Measurements from ENCODE around the gene FAXC. TPM values are rescaled to one million over a fixed set of nuclear protein-coding genes. Genes with fewer than 3 reads are reported as not detected.

Gene FAXC
- total and polyA plus RNA-seq, 2 of the 8 experiments (the other 6 are each of a cell fraction or from before 2014, with no cell fraction given) = 23.2 to 29.8 TPM

DNA sequence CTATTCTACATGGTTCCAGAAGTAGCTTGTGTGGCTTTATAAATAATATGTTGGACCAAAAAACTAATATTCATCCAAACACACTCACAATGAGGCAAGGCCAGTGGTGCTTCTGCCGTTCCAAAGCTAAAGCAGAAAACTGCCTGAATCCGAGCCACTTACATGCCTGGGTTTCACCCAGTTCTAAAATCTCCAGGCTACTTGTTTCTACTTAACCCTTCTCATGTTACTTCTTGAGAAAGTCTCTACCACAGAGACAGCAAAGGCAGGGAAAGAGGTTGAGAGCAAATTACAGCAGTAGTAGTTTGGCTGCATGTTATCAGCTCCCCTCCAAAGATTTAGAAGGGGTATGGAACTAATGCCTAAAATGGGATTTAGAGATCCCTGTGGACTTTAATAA, 62.0 kb downstream of the FAXC start:
- CTCF ChIA-PET (ENCODE audit: partially characterized antibody) = interaction anchor here (0.9 to 1.6 kb wide), 4 partner anchors 9 to 45 kb away, joined by 3 to 9 read pairs (median 5); no protein-coding TSS in a partner anchor
- WGBS, 2 experiments (ENCODE audit: extremely low coverage in 1 of 2, insufficient coverage in 1 of 2, insufficient read length in 1 of 2, insufficient replicate concordance in 2 of 2, low coverage in 1 of 2, low lambda C conversion rate in 2 of 2, missing lambda C conversion rate in 1 of 2) = 89% methylated on average over 2 of the region's 2 CpGs; no CpG with 5 or more reads in 1 of the 2 experiments
- FAIRE-seq = no peak
- TF ChIP-seq ATF3 (IDR thresholded peaks at IDR 0.05; ENCODE audit: insufficient read depth, low read depth, low read length) (no peak), BACH1 (IDR thresholded peaks at IDR 0.05; ENCODE audit: low read length) (no peak), TAF7 (optimal IDR thresholded peaks at IDR 0.05; ENCODE audit: borderline replicate concordance, low read depth, low read length) (no peak), TEAD4 (IDR thresholded peaks at IDR 0.05; ENCODE audit: low read depth, low read length) (no peak), RBBP5 (IDR thresholded peaks at IDR 0.05; ENCODE audit: borderline replicate concordance, low read depth, low read length) (no peak), RAD21 (IDR thresholded peaks at IDR 0.05 in 1 of 2, conservative IDR thresholded peaks at IDR 0.05 in 1 of 2; ENCODE audit: low read depth in 2 of 2, low read length in 2 of 2) (no peak), FOSL1 (IDR thresholded peaks at IDR 0.05; ENCODE audit: insufficient read depth, low read depth, low read length) (no peak), SIX5 (IDR thresholded peaks at IDR 0.05; ENCODE audit: low read depth, low read length) (no peak), BRCA1 (IDR thresholded peaks at IDR 0.05; ENCODE audit: low read depth, low read length) (no peak), MAFK (IDR thresholded peaks at IDR 0.05; ENCODE audit: low read depth, low read length) (no peak), ASH2L (IDR thresholded peaks at IDR 0.05; ENCODE audit: low read length) (no peak), HDAC2 (IDR thresholded peaks at IDR 0.05; ENCODE audit: borderline replicate concordance in 1 of 2, low read depth in 2 of 2, low read length in 2 of 2) (no peak), SIRT6 (IDR thresholded peaks at IDR 0.05; ENCODE audit: low read length) (no peak), YY1 (IDR thresholded peaks at IDR 0.05; ENCODE audit: low read depth, low read length) (no peak)

More for the DNA sequence above, 62.0 kb downstream of the FAXC start:
- no peak overlapping the region for H4K91ac ChIP-seq (replicated peaks; ENCODE audit: insufficient read length, low read length)
- H3K4me3 ChIP-seq (ENCODE audit: extremely low read depth in 1 of 4, insufficient read depth in 2 of 4, low read depth in 3 of 4, low read length in 4 of 4) = no peak overlapping the region
- H2BK15ac ChIP-seq (ENCODE audit: low read length) = no peak overlapping the region
- no peak overlapping the region for H2AK5ac ChIP-seq (ENCODE audit: low read depth, low read length)
- H3K4ac ChIP-seq (replicated peaks; ENCODE audit: insufficient read length, low read depth, low read length) = no peak overlapping the region
- H2BK12ac ChIP-seq (ENCODE audit: low read depth, low read length) = no peak overlapping the region
- H3K4me2 ChIP-seq (ENCODE audit: insufficient read depth in 1 of 2, low read depth in 2 of 2, low read length in 2 of 2) = no peak overlapping the region
- 0 out of 4 replicates have a peak, but pooled peaks cover 0 to 2% of the 10 kb centered on the region in 2 experiments for H3K79me2 ChIP-seq (ENCODE audit: control insufficient read depth in 1 of 2, insufficient read depth in 2 of 2, low read length in 2 of 2)
- no peak overlapping the region for H2BK20ac ChIP-seq (ENCODE audit: low read length)
- no peak overlapping the region for H3K56ac ChIP-seq (replicated peaks; ENCODE audit: insufficient read length, low read depth, low read length)
- no peak overlapping the region for H3K14ac ChIP-seq (ENCODE audit: insufficient read length)
- H3K27me3 ChIP-seq (replicated peaks in 1 of 4; ENCODE audit: control insufficient read depth in 3 of 4, extremely low read depth in 1 of 4, insufficient read depth in 3 of 4, low read length in 3 of 4) = no peaks in the 10 kb centered on the region
- peaks cover 3% of the 10 kb centered on the region; the same call in 1 of the 2 replicates for H3K23me2 ChIP-seq (ENCODE audit: low read depth, low read length)
- H3K18ac ChIP-seq (ENCODE audit: extremely low read depth, low read length) = no peak overlapping the region
- POLR2A ChIA-PET (ENCODE audit: partially characterized antibody) = interaction anchor here (0.7 to 1.1 kb wide), 2 partner anchors 9 to 12 kb away, joined by 3 to 5 read pairs; no protein-coding TSS in a partner anchor
- H3K79me1 ChIP-seq (ENCODE audit: low read depth, low read length) = no peaks in the 10 kb centered on the region
- H2BK5ac ChIP-seq (ENCODE audit: low read depth, low read length) = no peak overlapping the region
- H3K4me1 ChIP-seq (replicated peaks in 1 of 4; ENCODE audit: control insufficient read depth in 3 of 4, insufficient read depth in 4 of 4, low read length in 3 of 4) = peaks cover 0 to 5% (median 0%) of the 10 kb centered on the region in 4 experiments; a peak in 1 of 7 replicates
- no peak overlapping the region for H3K27ac ChIP-seq (ENCODE audit: low read depth, low read length)
- no peak overlapping the region for H2AFZ ChIP-seq (ENCODE audit: low read length)
- H3K23ac ChIP-seq (ENCODE audit: insufficient read length) = no peak overlapping the region
- H2BK120ac ChIP-seq (replicated peaks; ENCODE audit: low read depth, low read length) = no peak overlapping the region
- DNase-seq (ENCODE audit: low read depth in 1 of 2, low spot score in 2 of 2) = no peak
- no peaks in the 10 kb centered on the region for H3K9me3 ChIP-seq (ENCODE audit: insufficient read depth in 2 of 2, low read depth in 1 of 2, low read length in 1 of 2)
- H4K5ac ChIP-seq (ENCODE audit: insufficient read length, low read depth, low read length) = no peak overlapping the region
- 0 out of 8 replicates have a peak, but pooled peaks cover 0 to 2% (median 0%) of the 10 kb centered on the region in 4 experiments for H3K36me3 ChIP-seq (ENCODE audit: control insufficient read depth in 2 of 4, insufficient read depth in 4 of 4, low read length in 3 of 4)
- H4K8ac ChIP-seq (ENCODE audit: extremely low read depth, insufficient read depth, low read length) = no peak overlapping the region
- no peak overlapping the region for H3K9ac ChIP-seq (replicated peaks in 1 of 4; ENCODE audit: extremely low read depth in 1 of 4, low read depth in 3 of 4, low read length in 3 of 4)
- no peaks in the 10 kb centered on the region for H4K20me1 ChIP-seq (replicated peaks in 1 of 2; ENCODE audit: control insufficient read depth in 1 of 2, insufficient read depth in 2 of 2, low read length in 2 of 2)
